Left ventricle myocardium inferior (tissue), 1 donor: ENCODE data around the gene C6orf52. TPM values are rescaled to one million over a fixed set of nuclear protein-coding genes. Genes with fewer than 3 reads are reported as not detected.

Experiments
- DNase-seq: peaks from one replicate; pipeline ENCODE4 v3.0.0-alpha.2; 2020
- H3K27ac ChIP-seq: fragments of 200-600 bp; replicated peaks from 2 replicates; pipeline ENCODE4 v1.8.0; 2021
- H3K27me3 ChIP-seq: fragments of 200-600 bp; 2 replicates; pipeline ENCODE4 v1.8.0; 2021; ENCODE audit warnings: low read depth
- H3K36me3 ChIP-seq: fragments of 200-600 bp; 2 replicates; pipeline ENCODE4 v1.8.0; 2021
- H3K4me1 ChIP-seq: fragments of 200-600 bp; 2 replicates; pipeline ENCODE4 v1.8.0; 2021
- H3K4me3 ChIP-seq: fragments of 200-600 bp; 2 replicates; pipeline ENCODE4 v1.8.0; 2021; ENCODE audit warnings: mild to moderate bottlenecking, moderate library complexity
- H3K9me3 ChIP-seq: fragments of 200-600 bp; replicated peaks from 2 replicates; pipeline ENCODE4 v1.8.0; 2021
- intact Hi-C: fragments of 100-400 bp; cut with micrococcal nuclease; formaldehyde crosslinking; loops from one replicate; pipeline ENCODE4 v1.11.0; 2022
- total RNA-seq: library from RNA; stranded (reverse); fragmentation: NEBNext Ultra II Directional; extraction: Animal tissue kit (Norgen Biotek cat#: 25700); gene quantifications from one replicate; pipeline ENCODE4 v1.2.1, GENCODE V29; 2021
- TF ChIP-seq, protein P1 (sequence below): fragments of 200-600 bp; IDR thresholded peaks from 2 replicates; pipeline ENCODE4 v1.8.0; 2021; ENCODE audit warnings: antibody characterized with exemption, mild to moderate bottlenecking, borderline replicate concordance
- donor health status: DM: no; HTN: yes; CAD: no; lungs with severe emphysema.

Gene C6orf52
- total RNA-seq, 1 donor from 2014 or later: 1.5 TPM

DNA sequence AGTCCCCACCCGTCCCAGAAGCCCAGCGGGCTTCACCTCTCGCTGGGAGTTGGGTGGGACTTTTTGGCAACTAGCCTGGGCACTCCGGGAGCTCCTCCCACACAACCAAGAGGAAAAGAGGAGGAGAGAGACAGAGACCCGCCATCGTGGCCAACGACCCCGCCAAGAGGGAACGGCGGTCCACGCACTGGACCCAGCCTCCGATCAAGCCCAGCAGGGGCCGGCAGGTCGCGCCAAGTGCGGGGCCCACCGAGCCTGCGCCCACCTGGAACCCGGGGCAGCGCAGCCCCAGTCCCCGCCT is 25.5 kb upstream of the C6orf52 start:
- H3K36me3 ChIP-seq: peaks cover 2% of the 10 kb centered on the region
- peak overlapping the region; percentile 70 for H3K4me3 ChIP-seq
- TF ChIP-seq, protein P1, sequence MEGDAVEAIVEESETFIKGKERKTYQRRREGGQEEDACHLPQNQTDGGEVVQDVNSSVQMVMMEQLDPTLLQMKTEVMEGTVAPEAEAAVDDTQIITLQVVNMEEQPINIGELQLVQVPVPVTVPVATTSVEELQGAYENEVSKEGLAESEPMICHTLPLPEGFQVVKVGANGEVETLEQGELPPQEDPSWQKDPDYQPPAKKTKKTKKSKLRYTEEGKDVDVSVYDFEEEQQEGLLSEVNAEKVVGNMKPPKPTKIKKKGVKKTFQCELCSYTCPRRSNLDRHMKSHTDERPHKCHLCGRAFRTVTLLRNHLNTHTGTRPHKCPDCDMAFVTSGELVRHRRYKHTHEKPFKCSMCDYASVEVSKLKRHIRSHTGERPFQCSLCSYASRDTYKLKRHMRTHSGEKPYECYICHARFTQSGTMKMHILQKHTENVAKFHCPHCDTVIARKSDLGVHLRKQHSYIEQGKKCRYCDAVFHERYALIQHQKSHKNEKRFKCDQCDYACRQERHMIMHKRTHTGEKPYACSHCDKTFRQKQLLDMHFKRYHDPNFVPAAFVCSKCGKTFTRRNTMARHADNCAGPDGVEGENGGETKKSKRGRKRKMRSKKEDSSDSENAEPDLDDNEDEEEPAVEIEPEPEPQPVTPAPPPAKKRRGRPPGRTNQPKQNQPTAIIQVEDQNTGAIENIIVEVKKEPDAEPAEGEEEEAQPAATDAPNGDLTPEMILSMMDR: no peak

DNA sequence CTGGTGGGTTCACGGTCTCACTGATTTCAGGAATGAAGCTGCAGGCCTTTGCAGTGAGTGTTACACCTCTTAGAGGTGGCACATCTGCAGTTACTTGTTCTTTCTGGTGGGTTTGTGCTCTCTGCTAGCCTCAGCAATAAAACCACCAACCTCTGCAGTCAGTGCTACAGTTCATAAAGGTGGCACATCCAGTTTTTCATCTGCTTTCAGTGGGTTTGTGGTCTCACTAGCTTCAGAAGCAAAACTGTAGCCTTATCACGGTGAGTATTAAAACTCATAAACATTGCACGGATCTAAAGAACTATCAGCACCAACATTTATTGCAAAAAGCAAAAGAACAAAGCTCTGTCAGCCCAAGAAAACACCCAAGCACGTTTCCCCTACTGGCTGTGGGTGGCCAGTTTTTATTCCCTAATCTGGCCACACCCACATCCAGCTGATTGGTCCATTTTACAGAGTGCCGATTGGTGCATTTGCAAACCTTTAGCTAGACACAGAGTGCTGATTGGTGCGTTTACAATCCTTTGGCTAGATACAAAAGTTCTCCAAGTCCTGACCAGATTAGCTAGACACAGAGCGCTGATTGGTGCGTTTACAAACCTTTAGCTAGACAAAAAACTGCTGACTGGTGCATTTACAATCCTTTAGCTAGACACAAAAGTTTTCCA is 25.0 kb upstream of the C6orf52 start:
- intact Hi-C loops: no loop called here

More for the DNA sequence above, 25.5 kb upstream of the C6orf52 start:
- intact Hi-C loops: no loop called here
- Histone ChIP-seq H3K27me3 (no peaks in the 10 kb centered on the region), H3K9me3 (peaks cover 4% of the 10 kb centered on the region), H3K4me1 (peaks cover 49% of the 10 kb centered on the region), H3K27ac (peak overlapping the region; percentile 90)
- DNase-seq: peak; percentile 55

GRCh38 chr6:10713962-10714361 is 19.5 kb upstream of the C6orf52 start:
- TF ChIP-seq, protein P1: no peak
- DNase-seq: no peak

More for the DNA sequence above, 25.0 kb upstream of the C6orf52 start:
- Histone ChIP-seq H3K4me3 (peak overlapping the region; percentile 70), H3K27ac (peak overlapping the region; percentile 90), H3K9me3 (peaks cover 4% of the 10 kb centered on the region), H3K27me3 (no peaks in the 10 kb centered on the region), H3K4me1 (peaks cover 44% of the 10 kb centered on the region), H3K36me3 (no peaks in the 10 kb centered on the region)
- TF ChIP-seq, protein P1: no peak
- DNase-seq: no peak

GRCh38 chr6:10696655-10697054 is 2.2 kb upstream of the C6orf52 start:
- peaks cover 40% of the 10 kb centered on the region for H3K4me1 ChIP-seq
- H3K4me3 ChIP-seq: no peak overlapping the region
- H3K36me3 ChIP-seq: peaks cover 44% of the 10 kb centered on the region
- DNase-seq: no peak
- H3K27me3 ChIP-seq: no peaks in the 10 kb centered on the region
- no peak overlapping the region for H3K27ac ChIP-seq
- intact Hi-C loops: loop anchor here (10.0 kb wide), 1 partner anchor 182 kb away; no protein-coding TSS in a partner anchor
- no peaks in the 10 kb centered on the region for H3K9me3 ChIP-seq
- TF ChIP-seq, protein P1: no peak

More at GRCh38 chr6:10713962-10714361, 19.5 kb upstream of the C6orf52 start:
- Histone ChIP-seq H3K27ac (no peak overlapping the region), H3K27me3 (no peaks in the 10 kb centered on the region), H3K36me3 (peaks cover 12% of the 10 kb centered on the region), H3K9me3 (peaks cover 4% of the 10 kb centered on the region), H3K4me3 (no peak overlapping the region), H3K4me1 (no peaks in the 10 kb centered on the region)
- intact Hi-C loops: no loop called here

GRCh38 chr6:10695086-10695657 is 756 bp upstream of the C6orf52 start:
- TF ChIP-seq, protein P1: no peak

More at GRCh38 chr6:10695086-10695657, 756 bp upstream of the C6orf52 start:
- Histone ChIP-seq H3K9me3 (no peaks in the 10 kb centered on the region), H3K4me3 (peak overlapping the region; percentile 78), H3K4me1 (peaks cover 40% of the 10 kb centered on the region), H3K27me3 (no peaks in the 10 kb centered on the region), H3K36me3 (peaks cover 30% of the 10 kb centered on the region), H3K27ac (peak overlapping the region; percentile 98)
- DNase-seq: no peak
- intact Hi-C loops: loop anchor here (10.0 kb wide), 1 partner anchor 180 kb away; no protein-coding TSS in a partner anchor
